HepG2 (cell line): ENCODE data around the gene ID3. TPM values are rescaled to one million over a fixed set of nuclear protein-coding genes. Genes with fewer than 3 reads are reported as not detected.

Source experiments
- ATAC-seq: fragments of 200-7000 bp; cut with Tn5 transposase; 3 replicates; pipeline ENCODE4 v1.9.1; 2020; ENCODE audit warnings: mild to moderate bottlenecking, moderate library complexity
- BruUV-seq: library from RNA; stranded (reverse); fragments of 400-500 nt; replicated peaks from 2 replicates; lab custom pipeline; 2021; lab: Mats Ljungman, UMichigan
- CTCF ChIA-PET: fragments of 300-600 bp; formaldehyde crosslinking; extraction: SDS; loops from one replicate; lab custom pipeline; 2021; ENCODE audit warnings: low total read pairs, inconsistent platforms, low intra/inter-chr PET ratio; lab: Yijun Ruan, JAX
- POLR2A ChIA-PET: fragments of 350-600 bp; sonication (Branson Sonifier 250); formaldehyde crosslinking; loops from one replicate; lab custom pipeline; 2020; ENCODE audit warnings: antibody characterized with exemption, inconsistent platforms; lab: Yijun Ruan, JAX
- DNase-seq: peaks from one replicate; pipeline ENCODE4 v3.0.0-alpha.2; 2015; ENCODE audit warnings: low spot score
- FAIRE-seq: peaks from 3 replicates; lab custom pipeline; 2011; peaks lifted over from hg19 to GRCh38; lab: Jason Lieb, UNC
- H2AFZ ChIP-seq: one replicate; pipeline ENCODE4 v1.6.1; 2011; ENCODE audit warnings: low read length, inconsistent platforms
- H3K27ac ChIP-seq: fragments of 300-600 bp; 3 replicates; pipeline ENCODE4 v1.8.0; 2011; ENCODE audit warnings: mixed run types, mild to moderate bottlenecking, mixed read lengths, low read length, inconsistent platforms; ENCODE audit not compliant: insufficient read depth; ENCODE audit errors: extremely low read length
- H3K27me3 ChIP-seq, 2 experiments: fragments of 200-600 bp in 1 of 2; 2 replicates in 1 of 2; 3 replicates in 1 of 2; pipeline versions ENCODE4 v1.6.0 to v1.8.0; 2011; ENCODE audit warnings: low read length in 2 of 2, mild to moderate bottlenecking in 2 of 2, moderate library complexity in 2 of 2, inconsistent platforms in 1 of 2; ENCODE audit not compliant: insufficient read depth in 2 of 2, control insufficient read depth in 1 of 2
- H3K36me3 ChIP-seq, 2 experiments: fragments of 200-600 bp in 1 of 2; replicated peaks in 1 of 2; 2 replicates in 1 of 2; 3 replicates in 1 of 2; pipeline versions ENCODE4 v1.5.1 to v1.8.0; 2011; ENCODE audit warnings: low read length in 2 of 2, inconsistent platforms in 1 of 2; ENCODE audit not compliant: insufficient read depth in 2 of 2, control insufficient read depth in 1 of 2
- H3K4me1 ChIP-seq: 2 replicates; pipeline ENCODE4 v1.5.1; 2012; ENCODE audit warnings: low read length, inconsistent platforms; ENCODE audit not compliant: insufficient read depth
- H3K4me2 ChIP-seq: 2 replicates; pipeline ENCODE4 v1.6.0; 2011; ENCODE audit warnings: low read depth, low read length, inconsistent platforms
- H3K4me3 ChIP-seq, 3 experiments: fragments of 200-600 bp in 1 of 3; sonication (generic), shearing (Covaris generic) in 1 of 3; replicated peaks in 1 of 3; 2 replicates each; pipeline ENCODE4 v1.5.1; 2011 to 2016; ENCODE audit warnings: low read length in 3 of 3, inconsistent platforms in 2 of 3, low read depth in 2 of 3, mild to moderate bottlenecking in 2 of 3, control low read depth in 1 of 3, mixed read lengths in 1 of 3; ENCODE audit not compliant: insufficient read depth in 1 of 3
- H3K79me2 ChIP-seq: one replicate; pipeline ENCODE4 v1.6.1; 2011; ENCODE audit warnings: low read length, inconsistent platforms; ENCODE audit not compliant: insufficient read depth
- H3K9ac ChIP-seq: 2 replicates; pipeline ENCODE4 v1.6.0; 2011; ENCODE audit warnings: mild to moderate bottlenecking, low read depth, low read length, inconsistent platforms; ENCODE audit not compliant: insufficient read depth
- H3K9me3 ChIP-seq: 2 replicates; pipeline ENCODE4 v1.5.1; 2012; ENCODE audit warnings: mild to moderate bottlenecking, low read length
- H4K20me1 ChIP-seq: 2 replicates; pipeline ENCODE4 v1.6.0; 2011; ENCODE audit warnings: inconsistent platforms, mild to moderate bottlenecking, low read length, moderate library complexity; ENCODE audit not compliant: insufficient read depth
- CHD4 ChIP-seq: fragments of 200-600 bp; sonication (generic); IDR thresholded peaks from 2 replicates; pipeline ENCODE4 v1.7.0; 2017; ENCODE audit warnings: mild to moderate bottlenecking, low read length, borderline replicate concordance
- EED ChIP-seq: sonication (generic); formaldehyde crosslinking; IDR thresholded peaks from 2 replicates; pipeline ENCODE4 v1.5.0; 2020; ENCODE audit warnings: mild to moderate bottlenecking, missing genetic modification reagents
- HNRNPLL ChIP-seq: fragments of 200-400 bp; formaldehyde crosslinking; IDR thresholded peaks from 2 replicates; pipeline ENCODE4 v1.6.1; 2017; ENCODE audit warnings: mild to moderate bottlenecking, low read depth, low read length; ENCODE audit not compliant: poor library complexity, severe bottlenecking
- MED1 ChIP-seq: sonication (generic); formaldehyde crosslinking; IDR thresholded peaks from 2 replicates; pipeline ENCODE4 v1.4.0; 2020; ENCODE audit warnings: missing genetic modification reagents
- PHF5A ChIP-seq: IDR thresholded peaks from one replicate; pipeline ENCODE4 v1.6.1; 2018; ENCODE audit warnings: low read depth, missing genetic modification reagents; ENCODE audit not compliant: unreplicated experiment
- RBFOX2 ChIP-seq: fragments of 200-400 bp; formaldehyde crosslinking; IDR thresholded peaks from 2 replicates; pipeline ENCODE4 v1.6.1; 2017; ENCODE audit warnings: low read depth, mild to moderate bottlenecking, low read length
- SOX6 ChIP-seq, 2 experiments: fragments of 450-650 bp in 1 of 2; sonication (generic) in 1 of 2; formaldehyde crosslinking in 1 of 2; IDR thresholded peaks; 2 replicates each; pipeline versions ENCODE4 v1.4.0 to v1.6.1; 2017 to 2020; ENCODE audit warnings: antibody characterized with exemption in 1 of 2, mild to moderate bottlenecking in 1 of 2, missing genetic modification reagents in 1 of 2
- ZBTB38 ChIP-seq: sonication (generic); formaldehyde crosslinking; IDR thresholded peaks from 2 replicates; pipeline ENCODE4 v1.5.1; 2020; ENCODE audit warnings: mild to moderate bottlenecking, missing genetic modification reagents
- ZBTB7A ChIP-seq: sonication (generic); formaldehyde crosslinking; IDR thresholded peaks from 2 replicates; pipeline ENCODE4 v1.8.0; 2022; ENCODE audit warnings: mild to moderate bottlenecking, missing genetic modification reagents
- ZKSCAN8 ChIP-seq: IDR thresholded peaks from 2 replicates; pipeline ENCODE4 v1.6.1; 2016; ENCODE audit warnings: borderline replicate concordance, missing genetic modification reagents, missing compliant biosample characterization
- ZNF570 ChIP-seq: sonication (generic); formaldehyde crosslinking; IDR thresholded peaks from 2 replicates; pipeline ENCODE4 v1.4.0; 2020; ENCODE audit warnings: mild to moderate bottlenecking, missing genetic modification reagents, borderline replicate concordance
- ZNF691 ChIP-seq: sonication (generic); formaldehyde crosslinking; IDR thresholded peaks from 2 replicates; pipeline ENCODE4 v1.4.0; 2020; ENCODE audit warnings: missing genetic modification reagents, low read depth, mild to moderate bottlenecking, borderline replicate concordance
- ZNF724P ChIP-seq: sonication (generic); formaldehyde crosslinking; IDR thresholded peaks from 2 replicates; pipeline ENCODE4 v1.8.0; 2022; ENCODE audit warnings: missing genetic modification reagents, borderline replicate concordance
- WGBS: methylation state at CpG from one replicate; pipeline ENCODE4 v1.1.6; 2017; ENCODE audit warnings: low lambda C conversion rate; 5-methylcytosine and 5-hydroxymethylcytosine counted together
- in situ Hi-C: cut with HindIII; loops from 2 replicates; pipeline ENCODE4 v1.10.0; 2017; ENCODE audit warnings: low pct_unique_long_range_greater_than_20kb; ENCODE audit not compliant: extremely low pct_ligation_motif_present
- intact Hi-C: fragments of 100-400 bp; cut with micrococcal nuclease; formaldehyde crosslinking; loops from one replicate; pipeline ENCODE4 v1.10.0; 2022; ENCODE audit not compliant: unreplicated experiment
- polyA plus RNA-seq, 8 experiments: library from polyadenylated mRNA; depleted of rRNA in 3 of 8; stranded (reverse) in 7 of 8; unstranded in 1 of 8; fragments of >200 nt; fragmentation: Illumina TruSeq in 4 of 8; extraction: Trizol in 4 of 8; gene quantifications; 2 replicates each; pipeline versions ENCODE4 v1.2.1 to v1.2.3, GENCODE V29; 2011 to 2016; ENCODE audit warnings: low read depth in 4 of 8, missing spikeins in 1 of 8, mixed read lengths in 1 of 8; ENCODE audit not compliant: insufficient read depth in 1 of 8
- total RNA-seq, 5 experiments: library from RNA; depleted of rRNA; stranded (reverse); fragments of >200 nt; fragmentation: Illumina TruSeq; extraction: Trizol; gene quantifications; 2 replicates each; pipeline ENCODE4 v1.2.3, GENCODE V29; 2016; ENCODE audit warnings: low read depth in 1 of 5

The ID3 gene
- total and polyA plus RNA-seq, 2 of the 13 experiments (the other 11 are each of a cell fraction or from before 2014, with no cell fraction given), result 64.8 to 115 TPM

- no peak for DNase-seq
- Histone ChIP-seq H3K27ac (no peak overlapping the region), H3K4me2 (peak overlapping the region; percentile 94), H3K9me3 (no peaks in the 10 kb centered on the region), H3K4me1 (peaks cover 72% of the 10 kb centered on the region), H3K27me3 (peaks cover 0 to 5% of the 10 kb centered on the region in 2 experiments; a peak in 1 of 5 replicates), H3K79me2 (no peaks in the 10 kb centered on the region), H2AFZ (peak overlapping the region; percentile 87), H3K9ac (peak overlapping the region; percentile 65; the same call in 1 of the 2 replicates), H4K20me1 (no peaks in the 10 kb centered on the region), H3K4me3 (peak overlapping the region; percentile 58 to 74 (median 63)), H3K36me3 (no peaks in the 10 kb centered on the region)
- no peak for TF ChIP-seq ZNF724P (CRISPR knock-in tag)
- TF ChIP-seq HNRNPLL, result peak; percentile 53
- TF ChIP-seq ZBTB7A (CRISPR knock-in tag), result peak; percentile 31; the same call in 1 of the 2 replicates
- TF ChIP-seq EED (CRISPR knock-in tag), result 0 out of 2 replicates have a peak, but pooled peaks have one; percentile 14
- TF ChIP-seq ZNF691 (CRISPR knock-in tag), result no peak
- intact Hi-C loops, result no loop called here
- CTCF ChIA-PET, result no interaction called here
- in situ Hi-C loops, result no loop called here
- no peak for FAIRE-seq
- WGBS, result 5% methylated on average over 28 of the region's 66 CpGs
- POLR2A ChIA-PET, result interaction anchor here (1.8 to 4.2 kb wide), 3 partner anchors 9 to 23 kb away, joined by 6 to 22 read pairs (median 7); partner anchors contain the start of gene ID3
- no TSS peak for BruUV-seq
- ATAC-seq, result no peak; the same call in 2 of the 3 replicates
Observed at GRCh38 chr1:23567996-23568607, 8.8 kb upstream of the ID3 start.

- ChIA-PET CTCF (no interaction called here), POLR2A (interaction anchor here (1.8 to 4.2 kb wide), 3 partner anchors 9 to 24 kb away, joined by 6 to 22 read pairs (median 7); partner anchors contain the start of gene ID3)
- ATAC-seq, result no peak; the same call in 2 of the 3 replicates
- no peak for TF ChIP-seq PHF5A (CRISPR knock-in tag)
- TF ChIP-seq CHD4, result 0 out of 2 replicates have a peak, but pooled peaks have one; percentile 4
- no peak for TF ChIP-seq MED1 (CRISPR knock-in tag)
- TF ChIP-seq ZNF570, result no peak
- TF ChIP-seq ZBTB38, result 0 out of 2 replicates have a peak, but pooled peaks have one; percentile 77
- no peak for TF ChIP-seq RBFOX2
- no peak for TF ChIP-seq SOX6 (IDR thresholded peaks at IDR 0.05)
- 0 out of 2 replicates have a peak, but pooled peaks have one; percentile 17 for TF ChIP-seq SOX6 (CRISPR knock-in tag; IDR thresholded peaks at IDR 0.05)
- no peak for TF ChIP-seq ZKSCAN8 (CRISPR knock-in tag)
Observed at GRCh38 chr1:23567629-23567995, 8.3 kb upstream of the ID3 start.

More at GRCh38 chr1:23567629-23567995, 8.3 kb upstream of the ID3 start:
- H3K4me3 ChIP-seq, result peak overlapping the region in 2 of 3 experiments; percentile 63 to 74; a peak in 3 of 6 replicates
- H3K27me3 ChIP-seq, result no peaks in the 10 kb centered on the region; a peak in 1 of 5 replicates
- H3K36me3 ChIP-seq, result no peaks in the 10 kb centered on the region
- BruUV-seq, result no TSS peak
- no peak overlapping the region for H3K27ac ChIP-seq
- peak overlapping the region; percentile 32; the same call in 1 of the 2 replicates for H3K9ac ChIP-seq
- no peaks in the 10 kb centered on the region for H3K9me3 ChIP-seq
- DNase-seq (no peak), FAIRE-seq (no peak)
- 79% methylated on average over 14 of the region's 15 CpGs for WGBS
- peak overlapping the region; percentile 65 for H3K4me2 ChIP-seq
- intact Hi-C loops, result no loop called here
- in situ Hi-C loops, result no loop called here
- no peaks in the 10 kb centered on the region for H4K20me1 ChIP-seq
- peaks cover 77% of the 10 kb centered on the region for H3K4me1 ChIP-seq
- H3K79me2 ChIP-seq, result no peaks in the 10 kb centered on the region
- no peak overlapping the region for H2AFZ ChIP-seq
